IPS-20b (cell line): Measurements from ENCODE around the gene SH3YL1.
"Not testable (repeated sequence)": the region's sequence is repeated elsewhere in the genome, so short reads cannot be mapped to it uniquely, and the experiment has no call there.

ENCODE experiments used
- H3K27ac ChIP-seq: one replicate; pipeline ENCODE4 v1.5.1; 2013; ENCODE audit warnings: low read length
- H3K27me3 ChIP-seq: 2 replicates; pipeline ENCODE4 v1.6.1; 2013; ENCODE audit warnings: mild to moderate bottlenecking, low read length, inconsistent platforms; ENCODE audit not compliant: insufficient read depth
- H3K36me3 ChIP-seq: 2 replicates; pipeline ENCODE4 v1.6.1; 2013; ENCODE audit warnings: low read depth, mild to moderate bottlenecking, inconsistent platforms, low read length, moderate library complexity; ENCODE audit not compliant: insufficient read depth
- H3K4me1 ChIP-seq: 2 replicates; pipeline ENCODE4 v1.6.1; 2013; ENCODE audit warnings: mild to moderate bottlenecking, control low read depth, inconsistent platforms, low read length, moderate library complexity; ENCODE audit not compliant: insufficient read depth
- H3K4me3 ChIP-seq: 2 replicates; pipeline ENCODE4 v1.5.1; 2013; ENCODE audit warnings: mild to moderate bottlenecking, low read length, inconsistent platforms
- H3K9ac ChIP-seq: 2 replicates; pipeline ENCODE4 v1.6.1; 2013; ENCODE audit warnings: low read depth, mild to moderate bottlenecking, inconsistent platforms, low read length, moderate library complexity
- H3K9me3 ChIP-seq: 2 replicates; pipeline ENCODE4 v1.6.1; 2013; ENCODE audit warnings: mild to moderate bottlenecking, low read depth, low read length, inconsistent platforms; ENCODE audit not compliant: insufficient read depth

Gene SH3YL1

DNA sequence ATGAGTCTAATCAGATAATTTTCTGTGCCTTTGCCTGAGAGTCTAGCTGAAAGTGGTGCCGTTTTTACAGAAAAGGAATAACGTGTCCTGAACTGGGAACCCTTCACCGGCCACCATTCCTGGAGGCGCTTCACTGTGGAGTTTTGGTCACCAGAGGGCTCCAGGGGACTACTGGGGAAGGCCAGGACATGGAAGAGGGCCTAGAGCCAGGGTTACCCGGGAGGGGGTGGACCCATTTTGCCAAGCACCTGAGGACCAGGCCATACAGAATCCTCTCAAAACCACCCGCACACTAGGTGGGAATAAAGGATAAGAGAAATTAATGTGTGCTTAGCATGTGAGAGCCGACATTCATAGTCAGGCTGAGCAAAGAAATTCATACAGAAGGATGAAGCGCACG is 91.7 kb downstream of the SH3YL1 start:
- not testable (repeated sequence) for H3K27ac ChIP-seq, H3K27me3 ChIP-seq, H3K4me1 ChIP-seq, H3K9ac ChIP-seq, H3K4me3 ChIP-seq, H3K9me3 ChIP-seq, H3K36me3 ChIP-seq

GRCh38 chr2:169741-170140 is 94.1 kb downstream of the SH3YL1 start:
- H3K36me3 ChIP-seq, result no peaks in the 10 kb centered on the region
- no peaks in the 10 kb centered on the region for H3K9me3 ChIP-seq
- no peak overlapping the region for H3K27ac ChIP-seq
- H3K9ac ChIP-seq, result no peak overlapping the region
- H3K4me3 ChIP-seq, result no peak overlapping the region
- H3K27me3 ChIP-seq, result no peaks in the 10 kb centered on the region
- H3K4me1 ChIP-seq, result no peaks in the 10 kb centered on the region
